Peyer's patch (tissue), 4 donors: ENCODE results near the gene CYFIP1.

Experiments used
- CTCF ChIP-seq, 6 experiments: fragments of 450-650 bp in 4 of 6; fragments of 200-600 bp in 2 of 6; sonication (generic) in 1 of 6; IDR thresholded peaks; one replicate each; pipeline ENCODE4 v1.5.1; 2017 to 2019; ENCODE audit warnings: antibody characterized with exemption in 6 of 6, mild to moderate bottlenecking in 3 of 6, moderate library complexity in 1 of 6
- POLR2A ChIP-seq, 2 donors: fragments of 450-650 bp; IDR thresholded peaks; one replicate each; pipeline ENCODE4 v1.5.1; 2017; ENCODE audit warnings: antibody characterized with exemption in 2 of 2, mild to moderate bottlenecking in 2 of 2, moderate library complexity in 2 of 2

GRCh38 chr15:22880068-22880980 is 99.8 kb downstream of the CYFIP1 start:
- TF ChIP-seq CTCF (IDR thresholded peaks at IDR 0.05) (no peak), POLR2A (IDR thresholded peaks at IDR 0.05) (no peak)
